HepG2 (cell line): ENCODE results near the gene CNTD1. TPM values are rescaled to one million over a fixed set of nuclear protein-coding genes. Genes with fewer than 3 reads are reported as not detected.
A peak's percentile ranks its signal among the peaks of the same experiment; 100 is the strongest.

Source experiments
- ARID2 ChIP-seq: sonication (generic); formaldehyde crosslinking; IDR thresholded peaks from 2 replicates; pipeline ENCODE4 v1.8.1; 2022; ENCODE audit warnings: mild to moderate bottlenecking, missing genetic modification reagents, borderline replicate concordance
- ATRX ChIP-seq: sonication (generic); formaldehyde crosslinking; IDR thresholded peaks from 2 replicates; pipeline ENCODE4 v1.4.0; 2020; ENCODE audit warnings: missing genetic modification reagents, borderline replicate concordance
- CENPT ChIP-seq: sonication (generic); formaldehyde crosslinking; IDR thresholded peaks from 2 replicates; pipeline ENCODE4 v1.8.0; 2022; ENCODE audit warnings: low read depth, mild to moderate bottlenecking, moderate library complexity, missing genetic modification reagents
- CREB1 ChIP-seq, 2 experiments: fragments of 450-650 bp in 1 of 2; IDR thresholded peaks; 2 replicates each; pipeline ENCODE4 v1.6.1; 2016 to 2017; ENCODE audit warnings: control low read depth in 1 of 2, mild to moderate bottlenecking in 1 of 2, missing compliant biosample characterization in 1 of 2, missing genetic modification characterization in 1 of 2
- HMG20A ChIP-seq: IDR thresholded peaks from 2 replicates; pipeline ENCODE4 v1.6.1; 2016; ENCODE audit warnings: borderline replicate concordance
- IRX3 ChIP-seq: sonication (generic); formaldehyde crosslinking; IDR thresholded peaks from 2 replicates; pipeline ENCODE4 v1.8.1; 2023; ENCODE audit warnings: mild to moderate bottlenecking, low read depth, missing genetic modification reagents, borderline replicate concordance
- KLF15 ChIP-seq: sonication (generic); formaldehyde crosslinking; IDR thresholded peaks from 2 replicates; pipeline ENCODE4 v1.8.1; 2023; ENCODE audit warnings: borderline replicate concordance, mild to moderate bottlenecking, inconsistent platforms, missing genetic modification reagents, mixed read lengths
- MEIS1 ChIP-seq: sonication (generic); formaldehyde crosslinking; IDR thresholded peaks from 2 replicates; pipeline ENCODE4 v1.9.0; 2021; ENCODE audit warnings: mild to moderate bottlenecking, missing genetic modification reagents, moderate library complexity, borderline replicate concordance
- MZF1 ChIP-seq: sonication (generic); formaldehyde crosslinking; IDR thresholded peaks from 2 replicates; pipeline ENCODE4 v1.8.1; 2023; ENCODE audit warnings: mild to moderate bottlenecking, missing genetic modification reagents, borderline replicate concordance
- SP2 ChIP-seq: sonication (generic); formaldehyde crosslinking; IDR thresholded peaks from 2 replicates; pipeline ENCODE4 v1.5.1; 2020; ENCODE audit warnings: mild to moderate bottlenecking, missing genetic modification reagents
- SP5 ChIP-seq: IDR thresholded peaks from 2 replicates; pipeline ENCODE4 v1.6.1; 2016; ENCODE audit warnings: low read depth, borderline replicate concordance
- SRSF4 ChIP-seq: fragments of 200-400 bp; formaldehyde crosslinking; IDR thresholded peaks from one replicate; pipeline ENCODE4 v1.6.1; 2018; ENCODE audit warnings: mild to moderate bottlenecking, low read depth, low read length, moderate library complexity; ENCODE audit not compliant: poor library complexity, severe bottlenecking
- WIZ ChIP-seq: sonication (generic); formaldehyde crosslinking; IDR thresholded peaks from 2 replicates; pipeline ENCODE4 v1.5.1; 2020; ENCODE audit warnings: mild to moderate bottlenecking, missing genetic modification reagents
- ZBTB3 ChIP-seq: sonication (generic); formaldehyde crosslinking; IDR thresholded peaks from 2 replicates; pipeline ENCODE4 v1.4.0; 2020; ENCODE audit warnings: low read depth, mild to moderate bottlenecking, moderate library complexity, missing genetic modification reagents, borderline replicate concordance
- ZNF207 ChIP-seq: fragments of 450-650 bp; IDR thresholded peaks from 2 replicates; pipeline ENCODE4 v1.6.1; 2016; ENCODE audit warnings: antibody characterized with exemption, borderline replicate concordance
- ZNF550 ChIP-seq: sonication (generic); formaldehyde crosslinking; IDR thresholded peaks from 2 replicates; pipeline ENCODE4 v1.4.0; 2020; ENCODE audit warnings: mild to moderate bottlenecking, missing genetic modification reagents, borderline replicate concordance
- ZNF781 ChIP-seq: sonication (generic); formaldehyde crosslinking; IDR thresholded peaks from 2 replicates; pipeline ENCODE4 v1.5.1; 2020; ENCODE audit warnings: borderline replicate concordance, mild to moderate bottlenecking, missing genetic modification reagents; ENCODE audit errors: not compliant biosample characterization
- polyA plus RNA-seq, 8 experiments: library from polyadenylated mRNA; depleted of rRNA in 3 of 8; stranded (reverse) in 7 of 8; unstranded in 1 of 8; fragments of >200 nt; fragmentation: Illumina TruSeq in 4 of 8; extraction: Trizol in 4 of 8; gene quantifications; 2 replicates each; pipeline versions ENCODE4 v1.2.1 to v1.2.3, GENCODE V29; 2011 to 2016; ENCODE audit warnings: low read depth in 4 of 8, missing spikeins in 1 of 8, mixed read lengths in 1 of 8; ENCODE audit not compliant: insufficient read depth in 1 of 8
- total RNA-seq, 5 experiments: library from RNA; depleted of rRNA; stranded (reverse); fragments of >200 nt; fragmentation: Illumina TruSeq; extraction: Trizol; gene quantifications; 2 replicates each; pipeline ENCODE4 v1.2.3, GENCODE V29; 2016; ENCODE audit warnings: low read depth in 1 of 5
- TF ChIP-seq, protein P1 (sequence below): sonication (generic); formaldehyde crosslinking; IDR thresholded peaks from 2 replicates; pipeline ENCODE4 v1.4.0; 2020; ENCODE audit warnings: mild to moderate bottlenecking, missing genetic modification reagents
- TF ChIP-seq, protein P2 (sequence below): sonication (generic); formaldehyde crosslinking; IDR thresholded peaks from 2 replicates; pipeline ENCODE4 v1.5.1; 2020; ENCODE audit warnings: missing genetic modification reagents, mild to moderate bottlenecking, borderline replicate concordance
- TF ChIP-seq, protein P3 (sequence below): sonication (generic); formaldehyde crosslinking; IDR thresholded peaks from 2 replicates; pipeline ENCODE4 v1.4.0; 2020; ENCODE audit warnings: missing genetic modification reagents
- TF ChIP-seq, protein P4 (sequence below): IDR thresholded peaks from 2 replicates; pipeline ENCODE4 v1.6.1; 2012; ENCODE audit warnings: low read depth, low read length, improper control_type of control experiment

The CNTD1 gene
- total and polyA plus RNA-seq, 2 of the 13 experiments (the other 11 are each of a cell fraction or from before 2014, with no cell fraction given), result 0.11 to 0.15 TPM

GRCh38 chr17:42832934-42833766, 34.5 kb downstream of the CNTD1 start, which contains the start of gene PSME3 (continued):
- no peak for TF ChIP-seq ATRX (CRISPR knock-in tag)
- TF ChIP-seq ZNF550, result no peak; the same call in 1 of the 2 replicates
- TF ChIP-seq, protein P1, sequence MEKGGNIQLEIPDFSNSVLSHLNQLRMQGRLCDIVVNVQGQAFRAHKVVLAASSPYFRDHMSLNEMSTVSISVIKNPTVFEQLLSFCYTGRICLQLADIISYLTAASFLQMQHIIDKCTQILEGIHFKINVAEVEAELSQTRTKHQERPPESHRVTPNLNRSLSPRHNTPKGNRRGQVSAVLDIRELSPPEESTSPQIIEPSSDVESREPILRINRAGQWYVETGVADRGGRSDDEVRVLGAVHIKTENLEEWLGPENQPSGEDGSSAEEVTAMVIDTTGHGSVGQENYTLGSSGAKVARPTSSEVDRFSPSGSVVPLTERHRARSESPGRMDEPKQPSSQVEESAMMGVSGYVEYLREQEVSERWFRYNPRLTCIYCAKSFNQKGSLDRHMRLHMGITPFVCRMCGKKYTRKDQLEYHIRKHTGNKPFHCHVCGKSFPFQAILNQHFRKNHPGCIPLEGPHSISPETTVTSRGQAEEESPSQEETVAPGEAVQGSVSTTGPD, result no peak
- no peak; the same call in 1 of the 2 replicates for TF ChIP-seq ARID2 (CRISPR knock-in tag)
- TF ChIP-seq, protein P2, sequence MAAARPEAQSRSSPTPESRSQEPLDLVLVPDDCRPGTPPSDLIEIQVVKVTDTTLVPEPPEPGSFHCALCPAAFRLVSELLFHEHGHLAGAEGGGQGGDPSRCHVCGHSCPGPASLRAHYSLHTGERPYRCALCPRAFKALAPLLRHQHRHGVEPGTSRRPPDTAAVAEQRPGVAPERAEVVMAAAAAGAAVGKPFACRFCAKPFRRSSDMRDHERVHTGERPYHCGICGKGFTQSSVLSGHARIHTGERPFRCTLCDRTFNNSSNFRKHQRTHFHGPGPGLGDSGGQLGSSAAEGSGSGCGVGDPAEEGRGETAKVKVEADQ (CRISPR knock-in tag), result peak; percentile 68; the same call in 1 of the 2 replicates
- no peak; the same call in 1 of the 2 replicates for TF ChIP-seq KLF15 (CRISPR knock-in tag)
- no peak for TF ChIP-seq IRX3 (CRISPR knock-in tag)
- peak; percentile 52; the same call in 1 of the 2 replicates for TF ChIP-seq HMG20A (CRISPR knock-in tag)
- peak; percentile 57; the same call in 1 of the 2 replicates for TF ChIP-seq WIZ (CRISPR knock-in tag)
- no peak; the same call in 1 of the 2 replicates for TF ChIP-seq SP5 (CRISPR knock-in tag)
- peak; percentile 65; the same call in 1 of the 2 replicates for TF ChIP-seq SP2 (CRISPR knock-in tag)
- TF ChIP-seq, protein P3, sequence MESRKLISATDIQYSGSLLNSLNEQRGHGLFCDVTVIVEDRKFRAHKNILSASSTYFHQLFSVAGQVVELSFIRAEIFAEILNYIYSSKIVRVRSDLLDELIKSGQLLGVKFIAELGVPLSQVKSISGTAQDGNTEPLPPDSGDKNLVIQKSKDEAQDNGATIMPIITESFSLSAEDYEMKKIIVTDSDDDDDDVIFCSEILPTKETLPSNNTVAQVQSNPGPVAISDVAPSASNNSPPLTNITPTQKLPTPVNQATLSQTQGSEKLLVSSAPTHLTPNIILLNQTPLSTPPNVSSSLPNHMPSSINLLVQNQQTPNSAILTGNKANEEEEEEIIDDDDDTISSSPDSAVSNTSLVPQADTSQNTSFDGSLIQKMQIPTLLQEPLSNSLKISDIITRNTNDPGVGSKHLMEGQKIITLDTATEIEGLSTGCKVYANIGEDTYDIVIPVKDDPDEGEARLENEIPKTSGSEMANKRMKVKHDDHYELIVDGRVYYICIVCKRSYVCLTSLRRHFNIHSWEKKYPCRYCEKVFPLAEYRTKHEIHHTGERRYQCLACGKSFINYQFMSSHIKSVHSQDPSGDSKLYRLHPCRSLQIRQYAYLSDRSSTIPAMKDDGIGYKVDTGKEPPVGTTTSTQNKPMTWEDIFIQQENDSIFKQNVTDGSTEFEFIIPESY (CRISPR knock-in tag), result peak; percentile 61; the same call in 1 of the 2 replicates
- TF ChIP-seq, protein P4, sequence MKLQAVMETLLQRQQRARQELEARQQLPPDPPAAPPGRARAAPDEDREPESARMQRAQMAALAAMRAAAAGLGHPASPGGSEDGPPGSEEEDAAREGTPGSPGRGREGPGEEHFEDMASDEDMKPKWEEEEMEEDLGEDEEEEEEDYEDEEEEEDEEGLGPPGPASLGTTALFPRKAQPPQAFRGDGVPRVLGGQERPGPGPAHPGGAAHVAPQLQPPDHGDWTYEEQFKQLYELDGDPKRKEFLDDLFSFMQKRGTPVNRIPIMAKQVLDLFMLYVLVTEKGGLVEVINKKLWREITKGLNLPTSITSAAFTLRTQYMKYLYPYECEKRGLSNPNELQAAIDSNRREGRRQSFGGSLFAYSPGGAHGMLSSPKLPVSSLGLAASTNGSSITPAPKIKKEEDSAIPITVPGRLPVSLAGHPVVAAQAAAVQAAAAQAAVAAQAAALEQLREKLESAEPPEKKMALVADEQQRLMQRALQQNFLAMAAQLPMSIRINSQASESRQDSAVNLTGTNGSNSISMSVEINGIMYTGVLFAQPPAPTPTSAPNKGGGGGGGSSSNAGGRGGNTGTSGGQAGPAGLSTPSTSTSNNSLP, result no peak
- no peak for TF ChIP-seq SRSF4
- TF ChIP-seq ZNF781 (CRISPR knock-in tag), result peak; percentile 90
- no peak for TF ChIP-seq ZNF207
- peak; percentile 97 for TF ChIP-seq CREB1 (IDR thresholded peaks at IDR 0.05)
- peak; percentile 99 for TF ChIP-seq CREB1 (CRISPR knock-in tag; IDR thresholded peaks at IDR 0.05)
- peak; percentile 85; the same call in 1 of the 2 replicates for TF ChIP-seq MEIS1
- peak; percentile 91 for TF ChIP-seq ZBTB3
- peak; percentile 83; the same call in 1 of the 2 replicates for TF ChIP-seq CENPT (CRISPR knock-in tag)
- peak; percentile 93; the same call in 1 of the 2 replicates for TF ChIP-seq MZF1 (CRISPR knock-in tag)
